ENCODE results near the gene MCCD1.

The MCCD1 gene

DNA sequence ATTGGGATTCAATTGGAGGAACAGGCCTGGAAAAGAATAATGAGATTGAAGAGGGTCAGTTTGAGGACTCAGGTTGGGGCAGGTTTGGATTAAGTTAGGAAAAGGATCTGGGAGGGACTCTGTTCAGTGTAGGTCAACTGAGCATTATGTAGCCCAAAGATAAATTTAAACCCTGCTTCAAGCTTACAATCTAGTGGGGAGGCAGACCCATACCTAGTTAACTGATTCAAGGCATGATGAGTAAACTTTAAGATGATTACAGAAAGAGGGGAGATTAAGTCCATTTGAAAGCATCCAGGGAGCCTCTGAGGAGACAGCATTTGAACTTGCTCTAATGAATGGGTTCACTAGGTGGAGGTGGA is 31.9 kb downstream of the MCCD1 start:
- H3K4me3 ChIP-seq (ENCODE audit: low read depth, low read length) = no peak overlapping the region
- ChIA-PET CTCF (interaction anchor here (0.6 to 38.4 kb wide), 4 partner anchors 9 to 46 kb away, joined by 3 to 1569 read pairs (median 3); partner anchors contain the start of genes ATP6V1G2, LST1, LTB and NCR3), POLR2A (no interaction called here)
- TF ChIP-seq, protein P1, sequence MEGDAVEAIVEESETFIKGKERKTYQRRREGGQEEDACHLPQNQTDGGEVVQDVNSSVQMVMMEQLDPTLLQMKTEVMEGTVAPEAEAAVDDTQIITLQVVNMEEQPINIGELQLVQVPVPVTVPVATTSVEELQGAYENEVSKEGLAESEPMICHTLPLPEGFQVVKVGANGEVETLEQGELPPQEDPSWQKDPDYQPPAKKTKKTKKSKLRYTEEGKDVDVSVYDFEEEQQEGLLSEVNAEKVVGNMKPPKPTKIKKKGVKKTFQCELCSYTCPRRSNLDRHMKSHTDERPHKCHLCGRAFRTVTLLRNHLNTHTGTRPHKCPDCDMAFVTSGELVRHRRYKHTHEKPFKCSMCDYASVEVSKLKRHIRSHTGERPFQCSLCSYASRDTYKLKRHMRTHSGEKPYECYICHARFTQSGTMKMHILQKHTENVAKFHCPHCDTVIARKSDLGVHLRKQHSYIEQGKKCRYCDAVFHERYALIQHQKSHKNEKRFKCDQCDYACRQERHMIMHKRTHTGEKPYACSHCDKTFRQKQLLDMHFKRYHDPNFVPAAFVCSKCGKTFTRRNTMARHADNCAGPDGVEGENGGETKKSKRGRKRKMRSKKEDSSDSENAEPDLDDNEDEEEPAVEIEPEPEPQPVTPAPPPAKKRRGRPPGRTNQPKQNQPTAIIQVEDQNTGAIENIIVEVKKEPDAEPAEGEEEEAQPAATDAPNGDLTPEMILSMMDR (IDR thresholded peaks at IDR 0.05; ENCODE audit: insufficient read depth, low read length, missing control alignments) = no peak
- DNase-seq (ENCODE audit: low read depth, low spot score) = no peak

DNA sequence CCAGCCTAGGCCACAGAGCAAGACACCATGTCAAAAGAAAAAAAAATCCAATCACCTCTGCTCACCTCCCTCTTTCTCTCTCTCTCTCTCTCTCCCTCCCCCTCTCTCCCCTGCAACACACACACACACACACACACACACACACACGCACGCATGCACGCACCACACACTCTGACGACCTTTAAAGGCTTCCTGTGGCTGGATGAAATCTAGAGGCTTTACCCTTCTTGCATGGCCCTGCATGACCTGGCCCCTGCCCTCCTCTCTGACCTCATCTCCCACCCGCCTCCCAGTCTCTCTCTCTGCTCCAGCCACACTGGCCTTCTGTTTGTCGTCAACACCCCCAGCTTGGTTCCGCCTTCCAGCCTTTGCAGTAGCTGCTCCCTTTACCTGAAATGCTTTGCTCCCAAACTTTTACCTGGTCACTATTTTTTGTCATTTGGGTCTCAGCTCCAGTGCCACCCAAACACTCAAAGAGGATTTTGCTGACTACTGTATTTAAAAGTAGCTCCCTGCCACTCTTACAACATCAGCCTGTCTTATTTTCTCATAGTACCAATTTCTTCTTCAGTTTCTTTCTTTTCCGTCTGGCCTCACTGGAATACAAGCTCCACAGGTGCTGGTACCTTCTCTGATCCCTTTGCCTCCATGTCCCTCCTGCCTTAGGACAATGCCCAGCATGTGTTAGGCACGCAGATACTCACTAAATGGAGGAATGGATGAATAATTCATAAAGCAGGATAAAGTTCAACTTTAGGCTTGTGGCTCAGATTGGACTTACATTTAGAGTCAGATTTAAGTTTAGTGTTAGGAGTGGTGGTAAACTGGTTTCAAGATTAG is 39.0 kb downstream of the MCCD1 start:
- ChIA-PET CTCF (interaction anchor here (38.4 kb wide), 1 partner anchor 20 kb away, joined by 1569 read pairs; the partner anchor contains the start of genes LST1, LTB, NCR3 and TNF), POLR2A (interaction anchor here (1.6 kb wide), 1 partner anchor 13 kb away, joined by 4 read pairs; no protein-coding TSS in a partner anchor)
- no peak overlapping the region for H3K4me3 ChIP-seq (ENCODE audit: low read depth, low read length)
- DNase-seq (ENCODE audit: low read depth, low spot score) = no peak
- TF ChIP-seq, protein P1 (IDR thresholded peaks at IDR 0.05; ENCODE audit: insufficient read depth, low read length, missing control alignments) = no peak

DNA sequence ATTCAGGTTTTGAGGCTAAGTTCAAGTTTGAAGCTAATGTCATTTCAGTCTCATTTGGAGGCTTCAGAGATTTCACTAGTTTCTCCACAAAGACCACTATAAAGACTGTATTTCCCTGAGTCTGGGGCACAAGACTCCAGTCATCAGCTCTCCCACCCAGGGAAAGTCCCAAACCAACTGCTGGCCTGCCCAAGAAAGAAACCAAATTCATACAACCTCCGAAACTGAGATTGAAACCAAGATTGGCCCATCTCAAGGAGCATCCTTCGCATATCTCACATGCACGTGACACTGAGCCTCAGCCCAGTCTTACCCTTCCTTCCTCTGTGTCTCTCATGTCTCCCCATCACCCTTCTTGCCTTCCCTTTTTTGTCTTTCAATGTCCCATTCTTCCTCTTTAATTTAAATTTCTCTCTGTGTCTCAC is 39.8 kb downstream of the MCCD1 start:
- no peak for DNase-seq (ENCODE audit: low read depth, low spot score)
- TF ChIP-seq, protein P1 (IDR thresholded peaks at IDR 0.05; ENCODE audit: insufficient read depth, low read length, missing control alignments) = no peak
- no peak overlapping the region for H3K4me3 ChIP-seq (ENCODE audit: low read depth, low read length)
- ChIA-PET POLR2A (interaction anchor here (1.6 kb wide), 1 partner anchor 12 kb away, joined by 4 read pairs; no protein-coding TSS in a partner anchor), CTCF (interaction anchor here (38.4 kb wide), 1 partner anchor 20 kb away, joined by 1569 read pairs; the partner anchor contains the start of genes LST1, LTB, NCR3 and TNF)

DNA sequence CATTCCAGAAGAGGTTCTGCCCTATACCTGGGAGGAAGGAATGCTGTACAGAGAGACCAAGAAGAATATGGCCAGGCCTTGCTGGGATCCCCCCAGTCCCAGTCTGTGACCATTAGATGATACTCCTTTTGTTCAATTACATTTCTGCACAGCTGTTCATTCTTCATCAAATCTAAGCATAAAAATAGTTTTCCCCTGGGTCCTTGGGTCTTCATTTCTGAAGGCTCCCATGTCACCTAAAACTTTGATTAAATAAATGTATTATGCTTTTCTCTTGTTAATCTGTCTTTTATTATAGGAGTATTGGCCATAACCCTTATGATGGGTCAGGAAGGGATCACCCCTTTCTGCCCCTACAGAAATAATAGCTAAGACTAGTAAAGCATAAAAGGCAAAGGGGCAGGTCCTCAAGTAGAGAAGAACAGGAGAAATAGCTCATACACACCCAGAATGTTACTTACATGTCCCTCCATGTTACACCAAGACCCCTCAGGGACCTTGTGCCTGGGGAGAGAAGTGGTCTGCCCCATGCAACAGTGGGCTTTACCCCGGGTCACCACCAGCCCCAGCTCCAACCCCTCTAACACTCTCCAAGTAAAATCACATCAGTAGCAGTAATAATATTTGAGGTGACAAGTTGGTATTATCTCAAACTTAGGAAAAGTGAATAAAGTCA is 41.2 kb downstream of the MCCD1 start:
- no peak for DNase-seq (ENCODE audit: low read depth, low spot score)
- ChIA-PET POLR2A (no interaction called here), CTCF (interaction anchor here (1.5 to 38.4 kb wide), 2 partner anchors 18 to 24 kb away, joined by 3 to 1569 read pairs; partner anchors contain the start of genes ATP6V1G2, LST1, LTB and NCR3)
- TF ChIP-seq, protein P1 (IDR thresholded peaks at IDR 0.05; ENCODE audit: insufficient read depth, low read length, missing control alignments) = no peak
- no peak overlapping the region for H3K4me3 ChIP-seq (ENCODE audit: low read depth, low read length)

DNA sequence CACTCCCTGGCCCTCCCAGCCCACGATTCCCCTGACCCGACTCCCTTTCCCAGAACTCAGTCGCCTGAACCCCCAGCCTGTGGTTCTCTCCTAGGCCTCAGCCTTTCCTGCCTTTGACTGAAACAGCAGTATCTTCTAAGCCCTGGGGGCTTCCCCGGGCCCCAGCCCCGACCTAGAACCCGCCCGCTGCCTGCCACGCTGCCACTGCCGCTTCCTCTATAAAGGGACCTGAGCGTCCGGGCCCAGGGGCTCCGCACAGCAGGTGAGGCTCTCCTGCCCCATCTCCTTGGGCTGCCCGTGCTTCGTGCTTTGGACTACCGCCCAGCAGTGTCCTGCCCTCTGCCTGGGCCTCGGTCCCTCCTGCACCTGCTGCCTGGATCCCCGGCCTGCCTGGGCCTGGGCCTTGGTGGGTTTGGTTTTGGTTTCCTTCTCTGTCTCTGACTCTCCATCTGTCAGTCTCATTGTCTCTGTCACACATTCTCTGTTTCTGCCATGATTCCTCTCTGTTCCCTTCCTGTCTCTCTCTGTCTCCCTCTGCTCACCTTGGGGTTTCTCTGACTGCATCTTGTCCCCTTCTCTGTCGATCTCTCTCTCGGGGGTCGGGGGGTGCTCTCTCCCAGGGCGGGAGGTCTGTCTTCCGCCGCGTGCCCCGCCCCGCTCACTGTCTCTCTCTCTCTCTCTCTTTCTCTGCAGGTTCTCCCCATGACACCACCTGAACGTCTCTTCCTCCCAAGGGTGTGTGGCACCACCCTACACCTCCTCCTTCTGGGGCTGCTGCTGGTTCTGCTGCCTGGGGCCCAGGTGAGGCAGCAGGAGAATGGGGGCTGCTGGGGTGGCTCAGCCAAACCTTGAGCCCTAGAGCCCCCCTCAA is 43.5 kb downstream of the MCCD1 start, which contains the start of gene LTA:
Gene LTA, plus strand, starts transcription at position 249 of the 871 bp plus-strand sequence. Its CDS starts 454 bp downstream, at position 703.
- POLR2A ChIA-PET = no interaction called here
- H3K4me3 ChIP-seq (ENCODE audit: low read depth, low read length) = no peak within 1 kb of the TSS
- TF ChIP-seq, protein P1 (IDR thresholded peaks at IDR 0.05; ENCODE audit: insufficient read depth, low read length, missing control alignments) = no peak
- no peak for DNase-seq (ENCODE audit: low read depth, low spot score)
- CTCF ChIA-PET = interaction anchor here (2.3 to 38.4 kb wide), 4 partner anchors 10 to 25 kb away, joined by 7 to 1569 read pairs (median 1014); partner anchors contain the start of genes ATP6V1G2, DDX39B, LST1 and LTA

All from AG04449 (cell line).